Stimulated activated CD4-positive, alpha-beta T cell treated with anti-CD3 and anti-CD28 coated beads, Interleukin-15, amount 100 ng/mL, for 1 hour (primary cell): ENCODE results near the gene RAPGEF1.
A peak's percentile ranks its signal among the peaks of the same experiment; 100 is the strongest.

Experiments
- DNase-seq, 2 donors: peaks; one replicate each; pipeline ENCODE4 v3.0.0-alpha.2; 2020; ENCODE audit warnings: low read depth in 1 of 2, low spot score in 1 of 2

RAPGEF1 gene

GRCh38 chr9:131591845-131592208 lies 148.0 kb downstream of the RAPGEF1 start:
- DNase-seq, result no peak

DNA sequence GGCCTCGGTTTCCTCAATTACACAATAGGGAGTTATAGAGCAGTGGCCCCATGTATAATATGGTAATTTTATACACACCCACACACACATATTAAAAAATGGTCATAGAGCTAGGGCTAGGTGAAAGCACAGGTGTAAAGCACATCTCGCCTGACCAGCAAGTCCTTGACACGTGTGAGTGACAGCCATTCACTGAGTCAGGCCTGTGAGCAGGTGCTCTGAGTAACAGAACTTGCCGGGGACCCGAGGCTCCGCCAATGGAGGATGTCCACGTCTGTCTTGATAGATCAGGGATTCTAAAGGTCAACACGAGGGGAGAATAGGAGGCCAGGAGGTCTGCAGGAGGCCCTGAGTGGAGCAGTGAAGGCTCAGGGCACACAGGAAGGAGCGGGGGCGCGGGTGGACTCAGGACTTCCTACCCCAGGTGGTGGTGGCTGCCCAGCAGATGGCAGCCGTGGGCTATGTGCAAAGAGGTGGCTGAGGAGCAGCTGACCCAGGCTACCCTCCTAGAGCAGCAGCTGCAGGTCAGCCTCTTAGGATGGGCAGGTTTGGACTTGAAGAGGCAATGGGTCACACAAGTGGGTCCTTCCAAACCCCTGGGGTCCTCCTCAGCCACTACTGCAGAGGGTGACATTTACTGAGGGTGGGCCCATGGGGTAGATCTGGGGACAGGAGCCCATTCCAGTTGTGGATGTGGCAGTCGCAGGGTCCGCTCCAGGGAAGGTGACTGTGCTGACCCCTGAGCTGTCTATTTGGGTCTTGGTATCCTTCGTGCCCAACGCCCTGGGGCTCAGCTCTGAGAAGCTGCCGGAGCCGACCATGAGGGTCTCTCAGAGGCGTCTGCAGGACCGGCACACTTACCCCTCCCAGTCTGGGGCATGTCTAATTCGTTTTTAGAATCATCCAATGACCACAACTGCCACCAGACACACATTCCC lies 148.7 kb downstream of the RAPGEF1 start:
- DNase-seq, result peak; percentile 53 to 69

GRCh38 chr9:131590449-131590848 lies 149.4 kb downstream of the RAPGEF1 start:
- no peak for DNase-seq

DNA sequence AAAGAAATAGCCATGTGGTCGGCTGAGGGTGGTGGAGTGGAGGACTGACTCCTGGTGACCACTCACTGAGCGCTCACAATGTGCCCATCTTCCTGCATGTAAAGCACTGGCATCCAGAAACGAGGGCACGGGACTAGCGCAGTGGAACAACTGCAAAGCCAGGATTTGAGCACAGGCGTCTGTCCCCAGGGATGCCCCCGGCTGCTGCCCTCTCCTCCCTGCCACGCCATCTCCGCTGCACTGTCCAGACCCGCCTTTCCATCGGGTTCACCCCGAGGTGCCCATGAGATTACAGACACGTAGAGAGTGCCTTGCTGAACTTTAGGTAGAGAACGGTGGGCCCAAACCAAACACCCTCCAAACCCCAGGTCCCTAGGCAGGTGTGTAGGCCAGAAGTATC lies 149.9 kb downstream of the RAPGEF1 start:
- DNase-seq, result no peak

- no peak for DNase-seq
Measured at GRCh38 chr9:131589124-131589711, 150.7 kb downstream of the RAPGEF1 start.

DNA sequence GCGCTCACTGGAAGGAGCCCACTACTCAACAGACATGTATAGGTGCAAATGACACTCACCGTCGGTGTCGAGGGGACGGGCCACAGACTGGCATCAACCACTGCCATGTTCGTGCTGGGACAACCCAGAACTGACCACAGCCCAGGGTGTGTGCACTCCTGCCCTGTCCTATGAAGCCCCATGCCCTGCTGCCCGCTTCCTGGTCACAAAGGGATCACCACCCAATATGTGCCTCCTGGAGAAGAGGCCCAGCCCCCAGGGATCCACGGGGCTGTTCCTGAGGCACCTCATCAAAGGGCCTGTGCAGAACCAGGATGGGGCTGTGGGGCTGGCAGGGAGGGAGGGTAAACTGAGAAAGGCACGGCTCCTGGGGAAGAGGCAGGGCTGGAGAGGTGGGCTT lies 151.5 kb downstream of the RAPGEF1 start:
- DNase-seq, result no peak

GRCh38 chr9:131587906-131588305 lies 152.0 kb downstream of the RAPGEF1 start:
- DNase-seq, result no peak

DNA sequence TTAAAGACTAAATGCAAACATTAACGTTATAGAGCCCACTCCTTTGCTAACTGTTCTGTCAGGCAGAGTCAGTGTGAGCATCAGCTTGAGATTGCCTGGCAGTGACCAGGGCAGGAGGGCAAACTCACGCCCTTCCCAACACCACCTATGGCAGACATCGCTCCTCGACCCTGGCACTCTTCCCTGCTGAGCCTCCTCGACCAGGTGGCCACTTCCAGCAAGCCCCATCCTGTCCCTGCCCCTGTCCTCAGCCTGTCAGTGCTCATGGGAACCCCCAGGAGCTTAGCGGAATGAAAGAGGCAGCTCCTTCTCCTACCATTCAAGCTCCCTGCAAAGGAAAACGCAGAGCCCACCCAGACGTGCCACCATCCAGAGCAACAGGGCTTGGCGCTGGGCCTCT lies 152.5 kb downstream of the RAPGEF1 start:
- DNase-seq, result no peak

DNA sequence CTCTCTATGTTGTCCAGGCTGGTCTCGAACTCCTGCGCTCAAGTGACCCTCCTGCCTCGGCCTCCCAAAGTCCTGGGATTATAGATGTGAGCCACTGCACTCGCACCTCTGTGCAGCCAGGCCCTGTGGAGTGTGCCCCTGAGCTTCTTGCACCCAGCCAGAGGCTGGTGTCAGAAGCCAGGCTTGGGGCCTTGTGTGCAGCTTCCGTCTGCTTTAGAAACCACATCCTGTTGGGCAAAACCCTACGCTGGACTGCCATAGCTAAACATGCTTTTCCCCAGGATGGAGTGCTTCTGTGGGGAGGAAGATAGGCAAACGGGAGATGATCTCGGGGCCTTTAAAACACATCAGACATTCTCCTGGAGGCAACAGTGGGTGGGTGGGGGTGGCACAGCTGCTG lies 154.5 kb downstream of the RAPGEF1 start:
- DNase-seq, result no peak

DNA sequence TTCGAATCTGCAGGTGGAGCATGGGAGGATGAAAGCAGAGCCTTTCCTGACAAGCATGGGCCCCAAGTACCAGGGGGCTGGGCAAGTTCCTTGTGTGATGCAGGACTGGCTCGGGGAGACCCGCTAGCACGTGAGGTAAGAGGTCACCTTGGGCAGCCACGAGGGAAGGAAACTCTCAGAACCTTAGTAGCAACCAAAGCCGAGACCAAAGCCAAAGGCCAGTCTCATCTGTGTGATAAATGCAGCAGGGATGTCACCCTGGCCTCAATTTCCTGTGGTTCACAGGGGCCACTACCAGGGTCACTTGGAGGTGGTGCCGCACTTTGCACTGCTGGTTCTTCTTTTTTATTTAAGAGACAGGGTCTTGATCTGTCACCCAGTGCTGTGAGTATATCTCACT lies 155.0 kb downstream of the RAPGEF1 start:
- DNase-seq, result no peak

DNA sequence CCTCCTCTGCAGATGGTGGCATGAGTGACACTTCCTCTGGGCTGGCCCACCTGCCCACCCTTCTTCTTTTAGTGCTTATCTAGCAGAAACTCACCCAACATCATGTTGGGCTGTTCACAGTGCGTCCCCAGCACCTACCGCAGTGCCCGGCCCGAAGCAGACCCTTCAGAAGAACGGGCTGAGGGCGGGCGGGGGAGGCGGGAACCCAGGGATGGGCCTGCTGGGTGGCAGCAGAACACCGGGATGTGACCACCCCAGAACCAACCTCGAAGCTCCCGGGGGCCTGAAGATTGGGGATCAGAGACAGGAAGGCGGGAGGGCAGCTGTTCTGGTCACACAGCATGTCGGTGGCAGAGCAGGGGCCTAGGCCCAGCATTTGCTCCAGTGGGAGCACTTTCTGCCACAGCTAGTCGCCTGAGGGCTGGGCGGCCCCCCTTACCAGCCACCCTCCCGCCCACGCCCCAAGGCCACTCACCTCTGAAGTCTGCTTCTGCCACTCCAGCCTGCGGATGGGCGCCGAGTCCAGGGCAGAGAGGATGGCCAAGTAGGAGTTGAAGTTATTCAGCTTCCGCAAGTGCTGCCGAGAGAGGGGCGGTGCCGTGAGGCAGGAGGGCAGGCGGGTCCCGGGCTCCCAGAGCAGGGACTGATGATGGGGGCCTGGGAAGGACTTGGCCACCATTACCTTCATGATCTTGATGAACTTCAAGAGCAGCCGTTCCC lies 155.9 kb downstream of the RAPGEF1 start:
- no peak for DNase-seq

DNA sequence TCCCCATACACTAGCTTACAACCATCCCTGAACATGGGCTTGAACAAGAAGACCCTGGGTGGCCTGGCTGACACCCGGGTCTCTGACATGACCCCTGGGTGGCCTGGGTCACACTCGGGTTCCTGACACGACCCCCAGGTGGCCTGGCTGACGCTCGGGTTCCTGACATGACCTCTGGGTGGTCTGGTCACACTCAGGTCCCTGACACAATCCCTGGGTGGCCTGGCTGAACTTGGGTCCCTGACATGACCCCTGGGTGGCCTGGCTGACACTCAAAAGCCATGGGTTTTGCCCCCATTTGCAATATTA lies 156.6 kb downstream of the RAPGEF1 start:
- no peak for DNase-seq

DNA sequence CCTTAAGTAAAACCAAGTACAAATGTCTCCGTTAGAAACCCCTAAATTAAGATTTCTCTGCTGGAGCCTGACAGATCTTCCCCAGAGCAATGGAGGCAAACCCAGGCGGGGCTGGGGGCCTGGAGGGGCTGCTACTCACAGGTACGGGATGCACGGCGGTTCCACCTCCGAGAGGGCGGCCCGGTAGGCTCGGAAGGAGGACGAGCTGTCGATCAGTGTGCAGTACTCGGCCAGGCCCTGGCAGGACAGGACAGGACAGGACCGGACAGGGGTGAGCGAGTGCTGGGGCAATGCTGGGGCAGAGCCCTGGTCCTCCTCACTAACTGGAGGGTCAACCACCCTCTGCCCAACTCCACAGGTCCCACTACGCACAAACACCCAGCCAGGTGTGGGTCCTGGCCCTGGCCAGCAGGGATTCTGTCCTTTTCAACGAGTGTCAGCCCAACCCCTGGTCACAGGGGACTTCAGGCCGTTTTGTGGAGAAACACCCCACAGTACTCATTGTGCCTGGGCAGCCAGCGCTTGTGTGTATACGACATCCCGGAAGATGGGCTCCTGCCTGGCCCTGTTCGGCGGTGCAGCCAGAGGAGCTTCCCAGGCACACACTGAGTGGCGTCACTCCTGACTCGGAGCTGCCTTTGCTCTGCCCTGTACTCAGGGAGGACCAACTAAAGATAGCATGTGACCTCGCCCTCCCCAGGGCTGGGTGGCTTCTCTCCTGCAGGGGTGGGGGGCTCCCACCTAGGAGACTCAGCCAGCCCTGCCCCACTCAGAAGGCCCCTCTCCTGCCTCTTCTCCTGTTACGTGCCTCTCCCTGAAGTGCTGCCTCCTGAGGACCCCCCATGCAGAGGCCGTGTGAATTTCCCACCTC lies 157.2 kb downstream of the RAPGEF1 start:
- DNase-seq, result no peak

GRCh38 chr9:131582056-131582455 lies 157.8 kb downstream of the RAPGEF1 start:
- no peak for DNase-seq

DNA sequence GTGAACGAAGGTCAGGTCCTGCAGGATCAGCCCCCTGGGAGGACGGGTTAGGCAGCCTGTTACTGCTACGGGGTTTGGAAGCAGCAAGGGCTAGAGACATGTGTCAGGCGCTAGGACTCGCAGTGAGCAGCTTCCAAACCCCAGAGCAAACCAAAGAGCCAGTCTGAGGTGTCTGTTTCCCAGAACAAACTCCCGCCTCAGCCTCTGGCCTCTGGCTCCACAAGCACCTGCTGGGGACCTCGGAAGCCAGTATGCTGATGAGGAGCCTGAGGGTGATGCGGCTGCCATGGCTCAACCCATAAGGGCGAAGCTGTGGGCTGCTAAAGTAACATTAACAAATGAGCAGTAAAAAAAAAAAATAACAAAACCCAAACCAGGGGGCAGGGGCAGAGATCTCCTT lies 159.5 kb downstream of the RAPGEF1 start:
- no peak for DNase-seq

GRCh38 chr9:131579789-131580211 lies 160.1 kb downstream of the RAPGEF1 start:
- no peak for DNase-seq

- DNase-seq, result peak in 1 of 2 donors; percentile 24
Measured at GRCh38 chr9:131578731-131579504, 161.0 kb downstream of the RAPGEF1 start.

GRCh38 chr9:131578021-131578420 lies 161.9 kb downstream of the RAPGEF1 start:
- DNase-seq, result no peak

GRCh38 chr9:131577005-131578000 lies 162.6 kb downstream of the RAPGEF1 start:
- no peak for DNase-seq
